GM23248 (cell line): Measurements from ENCODE around the gene ZNF536. TPM values are rescaled to one million over a fixed set of nuclear protein-coding genes. Genes with fewer than 3 reads are reported as not detected.
"Not testable (repeated sequence)": the region's sequence is repeated elsewhere in the genome, so short reads cannot be mapped to it uniquely, and the experiment has no call there.

Source experiments
- DNase-seq: peaks from one replicate; pipeline ENCODE4 v3.0.0-alpha.2; 2015
- H2AFZ ChIP-seq: fragments of 200-600 bp; sonication (generic); 2 replicates; pipeline ENCODE4 v1.6.1; 2016; ENCODE audit warnings: antibody characterized with exemption
- H3F3A ChIP-seq: fragments of 200-600 bp; sonication (generic); 2 replicates; pipeline ENCODE4 v1.6.1; 2016; ENCODE audit warnings: mild to moderate bottlenecking, antibody characterized with exemption, mixed run types; ENCODE audit not compliant: insufficient read depth
- H3K27ac ChIP-seq: fragments of 200-600 bp; sonication (generic); 2 replicates; pipeline ENCODE4 v1.5.1; 2016; ENCODE audit warnings: mild to moderate bottlenecking
- H3K27me3 ChIP-seq: fragments of 200-600 bp; sonication (generic); replicated peaks from 2 replicates; pipeline ENCODE4 v1.6.1; 2016; ENCODE audit warnings: mild to moderate bottlenecking; ENCODE audit not compliant: insufficient read depth
- H3K36me3 ChIP-seq: fragments of 200-600 bp; sonication (generic); 2 replicates; pipeline ENCODE4 v1.6.1; 2016; ENCODE audit warnings: low read depth, mild to moderate bottlenecking
- H3K4me1 ChIP-seq: fragments of 200-600 bp; sonication (generic); 2 replicates; pipeline ENCODE4 v1.6.1; 2016; ENCODE audit warnings: mild to moderate bottlenecking; ENCODE audit not compliant: insufficient read depth
- H3K4me2 ChIP-seq: fragments of 200-600 bp; sonication (generic); one replicate; pipeline ENCODE4 v1.6.1; 2016; ENCODE audit warnings: mild to moderate bottlenecking; ENCODE audit not compliant: unreplicated experiment
- H3K4me3 ChIP-seq: fragments of 200-600 bp; sonication (generic); 2 replicates; pipeline ENCODE4 v1.5.1; 2016; ENCODE audit warnings: mild to moderate bottlenecking
- H3K79me2 ChIP-seq: fragments of 200-600 bp; sonication (generic); 2 replicates; pipeline ENCODE4 v1.6.1; 2016; ENCODE audit warnings: mild to moderate bottlenecking; ENCODE audit not compliant: insufficient read depth
- H3K9ac ChIP-seq: fragments of 200-600 bp; sonication (generic); 2 replicates; pipeline ENCODE4 v1.6.1; 2016; ENCODE audit warnings: mild to moderate bottlenecking
- H3K9me2 ChIP-seq: fragments of 200-600 bp; sonication (generic); 2 replicates; pipeline ENCODE4 v1.6.1; 2016; ENCODE audit warnings: mixed run types, mild to moderate bottlenecking, moderate library complexity; ENCODE audit not compliant: insufficient read depth
- H3K9me3 ChIP-seq: fragments of 200-600 bp; sonication (generic); one replicate; pipeline ENCODE4 v1.6.1; 2017; ENCODE audit warnings: low read depth
- H4K20me1 ChIP-seq: fragments of 200-600 bp; sonication (generic); 2 replicates; pipeline ENCODE4 v1.6.0; 2016; ENCODE audit not compliant: insufficient read depth
- EZH2 ChIP-seq: fragments of 200-600 bp; sonication (generic); IDR thresholded peaks from 2 replicates; pipeline ENCODE4 v1.6.1; 2018; ENCODE audit warnings: antibody characterized with exemption, mild to moderate bottlenecking; ENCODE audit not compliant: insufficient read depth, poor library complexity, severe bottlenecking
- EZH2phosphoT487 ChIP-seq: fragments of 200-600 bp; sonication (generic); IDR thresholded peaks from 2 replicates; pipeline ENCODE4 v1.6.1; 2018; ENCODE audit warnings: antibody characterized with exemption, moderate library complexity, mild to moderate bottlenecking, low read depth; ENCODE audit not compliant: insufficient read depth
- WGBS, 2 experiments: methylation state at CpG; one replicate each; pipeline ENCODE4 v1.1.6; 2015 to 2017; ENCODE audit warnings: low lambda C conversion rate in 2 of 2, low coverage in 1 of 2; ENCODE audit errors: missing lambda C conversion rate in 2 of 2; 5-methylcytosine and 5-hydroxymethylcytosine counted together
- in situ Hi-C: fragments of 300-500 bp; cut with MboI; formaldehyde crosslinking; loops from 2 replicates; pipeline ENCODE4 v1.15.0; 2020
- polyA plus RNA-seq: library from polyadenylated mRNA; unstranded; fragments of >200 nt; fragmentation: Nextera tagmentation; extraction: Ambion mirVana; gene quantifications from 2 replicates; pipeline ENCODE4 v1.2.1, GENCODE V29; 2016
- total RNA-seq: library from RNA; depleted of rRNA; stranded (reverse); fragments of >200 nt; shearing (Covaris generic); gene quantifications from 2 replicates; pipeline ENCODE4 v1.2.3, GENCODE V29; 2014

The ZNF536 gene
- total and polyA plus RNA-seq, 2 experiments from 2014 or later = 0.35 to 0.43 TPM

GRCh38 chr19:30411714-30412113 lies 39.5 kb downstream of the ZNF536 start:
- in situ Hi-C loops = no loop called here
- TF ChIP-seq EZH2 = no peak
- TF ChIP-seq EZH2phosphoT487 = no peak
- Histone ChIP-seq H4K20me1 (no peaks in the 10 kb centered on the region), H3K4me2 (no peak overlapping the region), H3K9me2 (no peaks in the 10 kb centered on the region), H3K9ac (no peak overlapping the region), H3K27ac (no peak overlapping the region), H3K36me3 (no peaks in the 10 kb centered on the region), H3K4me3 (no peak overlapping the region), H3F3A (no peaks in the 10 kb centered on the region), H2AFZ (no peak overlapping the region), H3K4me1 (no peaks in the 10 kb centered on the region), H3K27me3 (no peaks in the 10 kb centered on the region), H3K9me3 (no peaks in the 10 kb centered on the region), H3K79me2 (no peaks in the 10 kb centered on the region)
- DNase-seq = no peak
- 63 to 66% methylated on average over 1 of the region's 1 CpG for WGBS, 2 experiments

- Histone ChIP-seq H3K36me3 (no peaks in the 10 kb centered on the region), H3K9ac (no peak overlapping the region), H3K27me3 (no peaks in the 10 kb centered on the region), H3K4me2 (no peak overlapping the region), H4K20me1 (no peaks in the 10 kb centered on the region), H3K27ac (no peak overlapping the region), H3K9me2 (no peaks in the 10 kb centered on the region), H3F3A (no peaks in the 10 kb centered on the region; the same call in 1 of the 2 replicates), H3K9me3 (no peaks in the 10 kb centered on the region), H3K79me2 (no peaks in the 10 kb centered on the region), H2AFZ (no peak overlapping the region), H3K4me1 (peaks cover 9% of the 10 kb centered on the region), H3K4me3 (no peak overlapping the region)
- 26 to 38% methylated on average over 2 of the region's 2 CpGs for WGBS, 2 experiments
- no peak for TF ChIP-seq EZH2
- TF ChIP-seq EZH2phosphoT487 = no peak
- no peak for DNase-seq
- in situ Hi-C loops = no loop called here
Observed at GRCh38 chr19:30416375-30416774, 44.2 kb downstream of the ZNF536 start.

GRCh38 chr19:30417166-30417565 lies 45.0 kb downstream of the ZNF536 start:
- H3K4me1 ChIP-seq, H3K79me2 ChIP-seq, H3K27me3 ChIP-seq, H3K9ac ChIP-seq, H3K27ac ChIP-seq, H3F3A ChIP-seq, H3K4me3 ChIP-seq, H3K4me2 ChIP-seq, H3K9me3 ChIP-seq, DNase-seq, H4K20me1 ChIP-seq, H2AFZ ChIP-seq, in situ Hi-C loops, H3K9me2 ChIP-seq, H3K36me3 ChIP-seq: not testable (repeated sequence)
- WGBS, 2 experiments = 62 to 65% methylated on average over 4 of the region's 4 CpGs

- no peak overlapping the region for H3K9ac ChIP-seq
- H3K9me2 ChIP-seq = no peaks in the 10 kb centered on the region
- no peak overlapping the region for H3K27ac ChIP-seq
- 3% methylated on average over 12 to 15 of the region's 15 CpGs for WGBS, 2 experiments
- in situ Hi-C loops = no loop called here
- H3K4me2 ChIP-seq = peak overlapping the region; percentile 52
- no peaks in the 10 kb centered on the region for H3K36me3 ChIP-seq
- no peaks in the 10 kb centered on the region; the same call in 1 of the 2 replicates for H3F3A ChIP-seq
- H4K20me1 ChIP-seq = no peaks in the 10 kb centered on the region
- peak overlapping the region; percentile 52 for H2AFZ ChIP-seq
- no peaks in the 10 kb centered on the region for H3K79me2 ChIP-seq
- H3K9me3 ChIP-seq = no peaks in the 10 kb centered on the region
- no peaks in the 10 kb centered on the region for H3K27me3 ChIP-seq
- H3K4me1 ChIP-seq = peaks cover 9% of the 10 kb centered on the region
- no peak overlapping the region; the same call in 1 of the 2 replicates for H3K4me3 ChIP-seq
- TF ChIP-seq EZH2phosphoT487 = no peak
- no peak for TF ChIP-seq EZH2
- DNase-seq = peak; percentile 64
Observed at GRCh38 chr19:30419568-30420180, 47.5 kb downstream of the ZNF536 start.

GRCh38 chr19:30420316-30420715 lies 48.1 kb downstream of the ZNF536 start:
- H2AFZ ChIP-seq = no peak overlapping the region
- no peaks in the 10 kb centered on the region for H3K79me2 ChIP-seq
- H3K27ac ChIP-seq = no peak overlapping the region
- no peaks in the 10 kb centered on the region for H3K9me2 ChIP-seq
- H3K9ac ChIP-seq = no peak overlapping the region
- H3K4me1 ChIP-seq = peaks cover 9% of the 10 kb centered on the region
- 86 to 93% methylated on average over 8 of the region's 8 CpGs for WGBS, 2 experiments
- H3F3A ChIP-seq = no peaks in the 10 kb centered on the region; the same call in 1 of the 2 replicates
- no peak overlapping the region for H3K4me2 ChIP-seq
- no peak for TF ChIP-seq EZH2
- no peak for TF ChIP-seq EZH2phosphoT487
- no peaks in the 10 kb centered on the region for H3K9me3 ChIP-seq
- H3K4me3 ChIP-seq = no peak overlapping the region
- no peaks in the 10 kb centered on the region for H4K20me1 ChIP-seq
- H3K36me3 ChIP-seq = no peaks in the 10 kb centered on the region
- no peaks in the 10 kb centered on the region for H3K27me3 ChIP-seq
- no peak for DNase-seq
- in situ Hi-C loops = no loop called here
